Memory B cell (primary cell): Measurements from ENCODE around the gene BTRC.

ENCODE experiments used
- ATAC-seq: fragments of 150-1000 bp; cut with Tn5 transposase; 2 replicates; pipeline ENCODE4 v1.10.0; 2021; ENCODE audit warnings: low read depth, mild to moderate bottlenecking, moderate library complexity
- DNase-seq, 2 donors: peaks; one replicate each; pipeline ENCODE4 v3.0.0; 2022; ENCODE audit warnings: low spot score in 2 of 2
- H3K27ac Mint-ChIP-seq: one replicate; pipeline ENCODE4 v1.8.0; 2022; ENCODE audit warnings: mild to moderate bottlenecking, moderate library complexity, mixed read lengths
- H3K27me3 Mint-ChIP-seq: one replicate; pipeline ENCODE4 v1.8.0; 2022; ENCODE audit warnings: mixed read lengths
- H3K36me3 Mint-ChIP-seq: one replicate; pipeline ENCODE4 v1.8.0; 2022; ENCODE audit warnings: mild to moderate bottlenecking, mixed read lengths
- H3K4me1 Mint-ChIP-seq: one replicate; pipeline ENCODE4 v1.8.0; 2022; ENCODE audit warnings: mixed read lengths
- H3K4me3 Mint-ChIP-seq: one replicate; pipeline ENCODE4 v1.8.0; 2022; ENCODE audit warnings: mild to moderate bottlenecking, moderate library complexity, mixed read lengths
- H3K9me3 Mint-ChIP-seq: one replicate; pipeline ENCODE4 v1.8.0; 2022; ENCODE audit warnings: mixed read lengths

The BTRC gene

DNA sequence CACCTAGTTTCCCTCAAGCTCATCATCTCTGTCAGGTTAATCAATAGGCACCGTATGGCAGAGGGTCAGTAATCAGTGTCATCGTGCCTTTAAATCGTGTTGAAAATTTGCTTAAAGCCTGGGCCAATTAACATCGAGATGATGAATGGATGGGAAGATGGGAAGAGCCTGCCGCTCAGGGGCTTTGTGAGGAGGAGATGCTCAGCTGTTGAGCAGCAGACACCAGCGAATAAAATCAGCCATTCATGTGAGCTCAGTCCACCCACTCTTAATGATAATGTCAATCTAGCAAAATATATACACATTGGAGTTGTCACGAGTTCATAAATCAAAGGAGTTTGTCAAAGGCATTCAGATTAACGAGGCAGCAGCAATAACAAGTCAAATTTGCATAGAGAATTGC is 97.7 kb downstream of the BTRC start:
- Mint-ChIP-seq H3K27me3 (no peaks in the 10 kb centered on the region), H3K27ac (peak overlapping the region; percentile 9), H3K4me1 (peaks cover 9% of the 10 kb centered on the region), H3K9me3 (no peaks in the 10 kb centered on the region), H3K4me3 (no peak overlapping the region), H3K36me3 (no peaks in the 10 kb centered on the region)
- no peak for ATAC-seq
- DNase-seq: no peak

DNA sequence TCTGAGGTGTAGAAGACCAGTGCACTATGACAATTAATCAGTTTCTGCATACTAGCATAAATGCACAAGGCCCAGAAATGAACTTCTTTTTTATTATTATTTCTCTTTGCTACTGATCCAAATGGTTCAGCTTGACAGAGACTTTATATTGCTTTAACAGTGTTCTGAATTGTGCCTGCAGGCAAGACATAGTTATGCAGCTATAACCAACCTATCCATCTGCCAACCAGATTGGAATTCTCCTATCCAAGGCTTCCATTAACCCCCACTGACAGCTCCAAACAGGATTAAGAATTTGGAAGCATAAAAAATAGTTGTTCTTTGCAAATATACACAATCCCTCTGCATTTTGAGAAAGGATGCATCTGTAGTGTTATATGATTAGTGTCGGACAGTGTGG is 98.2 kb downstream of the BTRC start:
- no peak for ATAC-seq
- Mint-ChIP-seq H3K4me3 (no peak overlapping the region), H3K36me3 (no peaks in the 10 kb centered on the region), H3K9me3 (no peaks in the 10 kb centered on the region), H3K27me3 (no peaks in the 10 kb centered on the region), H3K27ac (no peak overlapping the region), H3K4me1 (peaks cover 9% of the 10 kb centered on the region)
- no peak for DNase-seq

DNA sequence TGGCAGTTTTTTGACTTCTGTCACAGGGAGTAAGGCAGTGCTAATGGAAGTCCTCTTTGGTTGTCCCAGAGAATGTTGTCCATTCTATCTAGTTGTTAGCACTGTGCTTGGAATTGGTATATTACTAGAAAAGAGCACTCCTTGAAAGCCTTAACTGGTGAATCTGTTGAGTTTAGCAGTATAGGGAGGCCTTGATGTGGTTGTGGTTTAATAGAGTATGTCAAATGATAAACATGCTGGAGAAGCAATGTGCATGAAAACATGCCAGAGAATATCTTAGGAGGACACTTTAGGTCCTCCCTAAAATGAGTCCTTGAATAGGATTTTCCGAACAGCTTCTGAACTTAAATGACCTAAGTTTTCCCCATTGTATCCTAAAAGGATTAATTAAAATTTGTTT is 98.6 kb downstream of the BTRC start:
- no peak overlapping the region for H3K27ac Mint-ChIP-seq
- H3K4me3 Mint-ChIP-seq: no peak overlapping the region
- no peaks in the 10 kb centered on the region for H3K27me3 Mint-ChIP-seq
- DNase-seq: no peak
- no peaks in the 10 kb centered on the region for H3K36me3 Mint-ChIP-seq
- peaks cover 9% of the 10 kb centered on the region for H3K4me1 Mint-ChIP-seq
- no peaks in the 10 kb centered on the region for H3K9me3 Mint-ChIP-seq
- ATAC-seq: no peak

DNA sequence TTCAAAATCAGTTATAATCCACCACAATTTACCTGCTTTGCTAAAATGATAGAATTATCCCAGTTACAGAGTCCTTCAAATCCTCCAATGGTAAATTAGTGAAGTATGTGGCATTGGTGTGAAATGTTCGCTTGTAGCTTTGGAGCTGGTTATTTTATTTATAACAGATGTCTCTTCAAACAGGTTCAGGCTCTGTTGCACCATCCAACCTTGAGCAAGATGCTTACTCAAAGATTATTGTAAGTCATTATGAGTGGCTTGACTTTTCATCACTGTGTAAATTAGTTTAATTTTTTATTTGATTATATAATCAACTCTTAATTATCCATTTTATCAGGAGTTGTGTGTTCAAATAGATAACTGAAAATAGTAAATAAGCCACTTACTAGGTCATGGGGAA is 99.4 kb downstream of the BTRC start:
- ATAC-seq (no peak), DNase-seq (no peak)
- H3K36me3 Mint-ChIP-seq: no peaks in the 10 kb centered on the region
- H3K27me3 Mint-ChIP-seq: no peaks in the 10 kb centered on the region
- H3K27ac Mint-ChIP-seq: no peak overlapping the region
- H3K4me3 Mint-ChIP-seq: no peak overlapping the region
- peaks cover 9% of the 10 kb centered on the region for H3K4me1 Mint-ChIP-seq
- no peaks in the 10 kb centered on the region for H3K9me3 Mint-ChIP-seq

DNA sequence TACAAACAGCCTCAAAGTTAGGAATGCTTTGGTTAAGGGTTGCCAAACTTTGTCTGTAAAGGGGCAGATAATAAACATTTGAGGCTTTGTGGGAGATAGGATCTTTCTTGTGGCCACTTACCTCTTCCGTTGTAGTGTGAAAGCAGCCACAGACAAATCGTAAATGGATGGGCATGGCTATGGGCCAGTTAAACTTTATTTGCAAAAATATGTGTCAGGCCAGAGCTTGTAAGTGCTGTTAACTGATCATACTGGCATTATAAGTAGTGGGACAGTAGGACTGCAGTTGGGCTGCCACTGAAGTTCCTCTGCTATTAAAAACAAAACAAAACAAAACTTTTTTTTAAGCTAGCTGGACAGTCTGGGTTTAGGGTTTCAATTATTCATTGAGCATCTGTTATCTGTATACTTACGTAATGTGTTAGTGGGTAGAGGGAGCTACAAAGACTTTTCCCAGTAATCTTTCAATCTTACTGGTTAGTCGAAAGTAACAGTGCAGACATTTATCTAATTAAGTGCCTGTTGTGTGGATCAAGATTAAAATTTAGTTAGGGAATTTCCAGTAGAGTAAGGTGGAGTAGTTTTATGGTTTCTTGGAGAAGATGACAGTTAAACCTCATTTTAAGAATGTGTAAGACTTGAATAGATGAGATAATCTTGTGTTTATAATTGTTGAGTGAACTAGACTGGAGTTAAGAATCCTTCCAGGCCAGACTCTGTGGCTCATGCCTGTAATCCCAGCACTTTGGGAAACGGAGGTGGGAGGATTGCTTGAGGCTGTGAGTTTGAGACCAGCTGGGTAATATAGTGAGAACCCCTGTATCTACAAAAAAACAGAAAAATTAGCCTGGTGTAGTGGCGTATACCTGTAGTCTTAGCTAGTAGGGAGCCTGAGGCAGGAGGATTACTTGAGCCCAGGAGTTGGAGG is 100.1 kb downstream of the BTRC start:
- no peak for DNase-seq
- no peak overlapping the region for H3K27ac Mint-ChIP-seq
- ATAC-seq: no peak
- no peaks in the 10 kb centered on the region for H3K9me3 Mint-ChIP-seq
- H3K27me3 Mint-ChIP-seq: no peaks in the 10 kb centered on the region
- no peak overlapping the region for H3K4me3 Mint-ChIP-seq
- no peaks in the 10 kb centered on the region for H3K36me3 Mint-ChIP-seq
- peaks cover 9% of the 10 kb centered on the region for H3K4me1 Mint-ChIP-seq

DNA sequence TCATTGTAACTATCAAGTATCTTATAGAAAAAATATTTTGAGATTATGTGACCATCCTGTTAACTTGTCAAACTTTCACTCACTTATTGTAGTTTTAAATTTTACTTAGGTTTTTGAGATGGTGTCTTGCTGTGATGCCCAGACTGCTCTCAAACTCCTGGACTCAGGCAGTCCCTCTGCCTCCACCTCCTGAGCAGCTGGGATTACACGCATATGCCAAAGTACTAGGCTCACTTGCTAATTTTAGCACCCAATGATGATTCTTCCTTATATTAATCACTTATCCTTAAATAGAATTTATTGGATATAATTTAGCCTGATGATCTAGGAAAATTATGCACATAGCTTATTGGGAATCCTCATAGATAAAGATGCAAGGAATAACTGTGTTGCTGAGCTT is 104.9 kb downstream of the BTRC start:
- Mint-ChIP-seq H3K4me3 (no peak overlapping the region), H3K9me3 (no peaks in the 10 kb centered on the region), H3K27me3 (no peaks in the 10 kb centered on the region), H3K27ac (no peak overlapping the region), H3K4me1 (no peaks in the 10 kb centered on the region), H3K36me3 (no peaks in the 10 kb centered on the region)
- ATAC-seq (no peak), DNase-seq (no peak)

DNA sequence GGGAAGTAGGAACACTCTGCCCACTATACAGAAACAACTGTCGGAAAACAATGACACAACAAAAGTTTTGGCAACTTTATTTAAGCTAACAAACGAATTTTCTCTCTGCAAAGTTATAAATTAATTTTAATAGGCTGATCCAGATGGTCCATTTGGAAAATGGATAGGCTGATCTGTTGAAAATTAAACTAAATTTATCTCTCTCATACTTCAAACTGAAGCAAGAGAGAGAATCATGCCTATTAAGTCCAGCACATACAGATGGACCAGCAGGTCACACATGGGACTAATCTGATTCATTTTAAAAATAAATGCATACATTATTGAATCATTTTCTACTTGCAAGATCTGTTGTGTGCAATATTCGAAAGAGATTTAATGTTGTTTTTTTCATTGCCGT is 110.1 kb downstream of the BTRC start:
- Mint-ChIP-seq H3K27me3 (no peaks in the 10 kb centered on the region), H3K9me3 (no peaks in the 10 kb centered on the region), H3K4me3 (no peak overlapping the region), H3K27ac (no peak overlapping the region), H3K36me3 (no peaks in the 10 kb centered on the region), H3K4me1 (peaks cover 3% of the 10 kb centered on the region)
- ATAC-seq (no peak), DNase-seq (no peak)

DNA sequence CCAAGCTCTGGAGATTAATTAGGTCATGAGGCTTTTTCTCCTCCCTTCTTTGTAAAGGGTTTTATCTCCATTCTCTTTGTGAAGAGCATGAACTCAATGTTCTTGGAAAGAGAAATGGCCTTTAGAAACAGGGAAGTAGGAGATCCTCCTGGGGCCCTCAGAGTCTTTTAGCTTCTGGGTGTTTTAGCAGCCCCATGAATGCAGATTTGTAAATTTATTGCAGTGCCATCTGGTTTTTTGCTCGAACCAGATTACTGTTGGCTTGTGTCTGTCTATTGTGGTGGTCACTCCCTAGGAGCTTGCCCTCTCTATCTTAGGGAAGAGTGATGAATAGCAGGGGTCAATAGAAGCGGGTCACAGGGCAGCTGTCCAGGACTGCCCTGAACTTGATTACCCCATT is 110.6 kb downstream of the BTRC start:
- H3K36me3 Mint-ChIP-seq: no peaks in the 10 kb centered on the region

DNA sequence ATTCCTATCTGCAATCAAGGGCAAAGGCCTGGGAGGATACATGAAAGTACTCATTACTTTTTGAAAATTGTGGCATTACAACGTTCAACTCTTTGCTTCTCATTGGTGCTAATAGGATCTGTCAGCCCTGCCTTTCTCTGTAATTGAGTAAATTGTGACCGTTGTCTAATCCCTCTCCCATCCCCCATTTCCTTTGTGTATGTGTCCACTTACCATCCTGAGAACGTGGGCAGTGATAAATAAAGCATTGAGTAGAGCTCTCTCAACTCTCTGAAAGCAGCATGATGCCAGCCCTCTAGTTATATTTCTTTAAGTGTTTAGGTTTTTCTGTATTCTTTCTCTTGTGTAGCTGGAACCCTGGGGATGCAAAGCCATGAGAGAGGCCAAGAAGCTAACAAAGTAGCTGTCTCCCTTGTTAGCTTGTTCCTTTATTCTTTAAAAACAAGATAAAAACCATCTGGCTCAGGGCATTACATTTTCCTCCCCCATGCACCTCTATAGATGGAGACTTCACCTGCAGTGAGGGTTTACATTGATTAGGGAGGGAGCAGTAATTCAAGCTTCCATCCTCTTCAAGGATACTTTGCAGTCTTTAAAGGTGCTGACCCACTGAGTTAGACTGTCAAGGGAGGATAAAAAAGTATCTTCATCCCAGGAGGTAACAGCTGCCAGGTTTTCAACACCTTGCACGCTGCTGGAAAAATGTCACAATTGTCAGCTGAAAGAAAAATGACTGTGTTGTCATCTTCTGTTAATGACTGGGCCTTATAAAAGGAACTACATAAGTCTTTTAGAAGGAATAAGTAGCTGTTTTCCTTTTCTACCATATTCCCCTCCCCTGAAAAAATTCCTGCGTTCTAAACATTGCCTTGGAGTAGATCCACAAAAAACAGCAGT is 112.3 kb downstream of the BTRC start:
- ATAC-seq (no peak), DNase-seq (no peak)
- Mint-ChIP-seq H3K4me1 (peaks cover 3% of the 10 kb centered on the region), H3K36me3 (no peaks in the 10 kb centered on the region), H3K27ac (no peak overlapping the region), H3K9me3 (no peaks in the 10 kb centered on the region), H3K4me3 (no peak overlapping the region), H3K27me3 (no peaks in the 10 kb centered on the region)

More for the DNA sequence above, 110.6 kb downstream of the BTRC start:
- peaks cover 3% of the 10 kb centered on the region for H3K4me1 Mint-ChIP-seq
- no peak overlapping the region for H3K4me3 Mint-ChIP-seq
- ATAC-seq: no peak
- no peak for DNase-seq
- H3K27ac Mint-ChIP-seq: no peak overlapping the region
- no peaks in the 10 kb centered on the region for H3K27me3 Mint-ChIP-seq
- H3K9me3 Mint-ChIP-seq: no peaks in the 10 kb centered on the region

DNA sequence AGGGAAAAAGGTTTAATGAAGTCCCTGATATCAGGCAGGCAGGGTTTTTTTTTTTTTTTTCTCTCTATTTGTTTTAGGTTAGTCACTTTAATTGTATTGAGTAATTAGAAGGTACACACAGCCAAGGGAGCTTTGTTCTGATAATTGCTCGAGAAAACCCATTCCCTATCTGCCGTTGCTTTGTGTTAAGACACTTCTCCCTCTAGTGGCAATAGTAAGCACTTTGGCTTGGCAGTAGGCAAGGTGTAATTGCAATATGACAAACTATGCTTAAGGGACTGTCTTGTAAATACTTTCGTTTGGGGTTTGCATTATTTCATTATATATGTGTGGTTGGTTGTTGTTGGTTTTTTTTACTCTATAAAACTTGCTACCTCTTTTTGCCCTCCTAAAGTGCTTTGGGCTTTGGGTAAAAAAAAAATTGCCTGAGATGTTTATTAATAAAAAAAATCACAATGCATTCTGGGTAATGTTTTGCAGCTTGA is 113.4 kb downstream of the BTRC start:
- Mint-ChIP-seq H3K36me3 (peaks cover 3% of the 10 kb centered on the region), H3K27ac (no peak overlapping the region), H3K4me3 (peak overlapping the region; percentile 27), H3K4me1 (peaks cover 3% of the 10 kb centered on the region), H3K9me3 (no peaks in the 10 kb centered on the region), H3K27me3 (no peaks in the 10 kb centered on the region)
- DNase-seq: peak in 1 of 2 donors; percentile 46
- ATAC-seq: peak; percentile 88

DNA sequence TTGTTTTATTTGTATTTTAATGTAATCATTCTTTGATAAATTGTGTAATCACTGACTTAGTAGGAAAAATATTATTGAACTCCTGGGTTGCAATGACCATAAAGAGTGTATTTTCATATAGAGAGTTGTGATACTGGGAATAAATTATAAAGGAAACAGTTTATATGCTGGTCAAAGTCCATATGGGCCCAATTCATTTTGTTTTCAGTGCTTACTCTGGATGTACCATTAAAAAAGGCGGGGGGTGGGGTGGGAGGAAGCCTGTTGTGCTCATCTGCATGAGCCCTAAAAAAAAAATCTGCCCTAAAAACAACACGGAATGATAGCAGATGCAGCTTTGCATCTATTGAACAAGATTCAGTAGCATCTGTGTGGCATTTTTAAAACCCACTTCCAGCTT is 114.2 kb downstream of the BTRC start:
- no peak for ATAC-seq
- Mint-ChIP-seq H3K36me3 (peaks cover 8% of the 10 kb centered on the region), H3K4me1 (peaks cover 3% of the 10 kb centered on the region), H3K4me3 (no peak overlapping the region), H3K27me3 (no peaks in the 10 kb centered on the region), H3K27ac (no peak overlapping the region), H3K9me3 (no peaks in the 10 kb centered on the region)
- DNase-seq: no peak

DNA sequence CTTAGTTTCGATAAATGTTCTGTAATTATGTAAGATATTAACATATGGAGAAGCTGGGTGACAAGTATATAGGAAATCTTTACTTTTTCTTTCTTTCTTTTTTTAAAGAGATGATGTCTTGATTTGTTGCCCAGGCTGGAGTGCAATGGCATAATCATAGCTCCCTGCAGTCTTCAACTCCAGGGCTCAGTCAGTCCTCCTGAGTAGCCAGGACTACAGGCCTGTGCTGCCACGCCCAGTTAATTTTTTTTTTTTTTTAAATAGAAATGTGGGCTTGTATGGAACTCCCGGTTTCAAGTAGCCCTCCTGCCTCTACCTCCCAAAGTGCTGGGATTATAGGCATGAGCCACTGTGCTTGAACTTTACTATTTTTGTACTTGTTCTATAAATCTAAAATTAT is 122.4 kb downstream of the BTRC start:
- Mint-ChIP-seq H3K4me1 (no peaks in the 10 kb centered on the region), H3K27ac (no peak overlapping the region), H3K9me3 (no peaks in the 10 kb centered on the region), H3K36me3 (peaks cover 16% of the 10 kb centered on the region), H3K27me3 (no peaks in the 10 kb centered on the region), H3K4me3 (no peak overlapping the region)
- ATAC-seq: no peak
- DNase-seq: no peak

DNA sequence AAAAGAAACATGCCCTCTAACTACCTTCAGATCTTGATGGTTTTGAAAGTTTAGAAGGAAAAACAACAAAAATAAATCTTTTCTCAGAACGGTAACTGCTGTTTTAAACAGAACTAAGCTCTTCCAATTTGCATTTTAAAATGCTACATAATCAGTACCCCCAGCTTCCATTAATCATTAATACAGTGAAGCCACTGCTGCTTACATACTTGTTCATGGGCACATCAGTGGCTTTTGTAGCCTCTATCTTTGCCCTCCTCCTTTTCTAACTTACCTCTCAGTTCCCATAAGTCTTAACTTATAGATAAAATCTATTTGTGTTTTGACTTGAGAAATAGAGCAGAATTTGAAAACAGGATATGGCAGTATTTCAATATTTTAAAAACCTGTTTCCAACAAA is 125.0 kb downstream of the BTRC start:
- Mint-ChIP-seq H3K4me3 (no peak overlapping the region), H3K4me1 (no peaks in the 10 kb centered on the region), H3K36me3 (peaks cover 12% of the 10 kb centered on the region), H3K27me3 (no peaks in the 10 kb centered on the region), H3K27ac (no peak overlapping the region), H3K9me3 (no peaks in the 10 kb centered on the region)
- ATAC-seq: no peak
- DNase-seq: no peak

DNA sequence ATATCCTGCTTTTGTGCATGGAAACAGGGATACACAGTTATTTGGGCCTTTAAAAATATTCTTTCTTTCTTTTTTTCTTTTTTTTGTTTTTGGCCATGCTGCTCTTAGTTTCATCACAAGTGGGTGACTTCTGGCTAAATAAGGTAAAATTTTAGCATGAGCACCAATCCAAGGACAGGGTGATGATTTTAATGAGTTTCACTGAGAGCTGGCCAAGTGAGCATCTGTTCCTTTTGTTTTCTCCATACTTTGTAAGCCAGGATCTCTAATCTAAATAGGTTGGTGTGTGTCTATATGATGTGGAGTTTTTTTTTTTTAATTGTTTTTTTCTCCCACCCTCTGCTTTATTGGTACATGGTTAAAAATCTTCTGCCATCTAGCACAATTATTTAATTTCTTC is 127.3 kb downstream of the BTRC start:
- no peak for ATAC-seq
- no peaks in the 10 kb centered on the region for H3K9me3 Mint-ChIP-seq
- no peaks in the 10 kb centered on the region for H3K27me3 Mint-ChIP-seq
- no peak overlapping the region for H3K27ac Mint-ChIP-seq
- H3K36me3 Mint-ChIP-seq: peaks cover 12% of the 10 kb centered on the region
- DNase-seq: no peak
- no peaks in the 10 kb centered on the region for H3K4me1 Mint-ChIP-seq
- no peak overlapping the region for H3K4me3 Mint-ChIP-seq
